Lung microvascular endothelial cell (primary cell): ENCODE results near the gene GABARAPL2. TPM values are rescaled to one million over a fixed set of nuclear protein-coding genes. Genes with fewer than 3 reads are reported as not detected.

Experiments used
- total RNA-seq: library from RNA; depleted of rRNA; stranded (reverse); fragments of >200 nt; gene quantifications from 2 replicates; pipeline ENCODE4 v1.2.1, GENCODE V29; 2014

Gene GABARAPL2
- total RNA-seq, 1 donor from 2014 or later = 77.0 TPM

Other genes starting within 250 kb of the GABARAPL2 start
- 40.9 and 46.2 TPM in 2 replicates for gene CFDP1, start 132.9 kb upstream of the GABARAPL2 start, total RNA-seq
- gene TMEM170A, start 101.7 kb upstream of the GABARAPL2 start, total RNA-seq = 25.5 and 43.1 TPM in 2 replicates
- gene CHST6, start 70.9 kb upstream of the GABARAPL2 start, total RNA-seq = 0.44 and 0.99 TPM in 2 replicates
- not detected in 2 replicates for gene CHST5, start 30.3 kb upstream of the GABARAPL2 start, total RNA-seq
- 4.6 and 5.2 TPM in 2 replicates for gene TMEM231, start 10.1 kb upstream of the GABARAPL2 start, total RNA-seq
- gene ADAT1, start 56.9 kb downstream of the GABARAPL2 start, total RNA-seq = 43.2 and 56.9 TPM in 2 replicates
- 119 and 121 TPM in 2 replicates for gene KARS1, start 81.3 kb downstream of the GABARAPL2 start, total RNA-seq
- gene TERF2IP, start 81.4 kb downstream of the GABARAPL2 start, total RNA-seq = 27.7 and 42.3 TPM in 2 replicates
- gene CPHXL2, start 110.6 kb downstream of the GABARAPL2 start, total RNA-seq = not detected in 2 replicates
- not detected in 2 replicates for gene DUXB, start 135.1 kb downstream of the GABARAPL2 start, total RNA-seq
- not detected in 2 replicates for gene CPHXL, start 160.1 kb downstream of the GABARAPL2 start, total RNA-seq